ENCODE results near the gene PDE9A.

PDE9A gene

DNA sequence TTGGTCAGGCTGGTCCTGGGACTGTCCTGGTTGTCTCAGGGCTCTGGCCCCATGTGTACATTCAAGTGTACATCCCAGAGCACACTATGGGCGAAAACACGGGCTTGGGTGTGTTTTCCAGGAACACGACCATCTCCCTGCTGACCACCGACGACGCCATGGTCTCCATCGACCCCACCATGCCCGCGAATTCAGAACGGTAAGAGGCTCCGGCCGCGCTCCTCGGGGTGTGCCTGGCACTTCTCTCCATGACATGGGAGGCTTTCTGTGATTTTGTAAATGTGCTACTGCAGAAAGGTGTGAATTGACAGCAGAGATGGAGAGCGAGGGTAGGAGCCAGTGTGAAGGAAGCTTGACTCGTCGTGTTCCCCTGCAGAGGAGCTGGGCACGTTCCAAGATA is 34.4 kb downstream of the PDE9A start:
- TF ChIP-seq, protein P1, sequence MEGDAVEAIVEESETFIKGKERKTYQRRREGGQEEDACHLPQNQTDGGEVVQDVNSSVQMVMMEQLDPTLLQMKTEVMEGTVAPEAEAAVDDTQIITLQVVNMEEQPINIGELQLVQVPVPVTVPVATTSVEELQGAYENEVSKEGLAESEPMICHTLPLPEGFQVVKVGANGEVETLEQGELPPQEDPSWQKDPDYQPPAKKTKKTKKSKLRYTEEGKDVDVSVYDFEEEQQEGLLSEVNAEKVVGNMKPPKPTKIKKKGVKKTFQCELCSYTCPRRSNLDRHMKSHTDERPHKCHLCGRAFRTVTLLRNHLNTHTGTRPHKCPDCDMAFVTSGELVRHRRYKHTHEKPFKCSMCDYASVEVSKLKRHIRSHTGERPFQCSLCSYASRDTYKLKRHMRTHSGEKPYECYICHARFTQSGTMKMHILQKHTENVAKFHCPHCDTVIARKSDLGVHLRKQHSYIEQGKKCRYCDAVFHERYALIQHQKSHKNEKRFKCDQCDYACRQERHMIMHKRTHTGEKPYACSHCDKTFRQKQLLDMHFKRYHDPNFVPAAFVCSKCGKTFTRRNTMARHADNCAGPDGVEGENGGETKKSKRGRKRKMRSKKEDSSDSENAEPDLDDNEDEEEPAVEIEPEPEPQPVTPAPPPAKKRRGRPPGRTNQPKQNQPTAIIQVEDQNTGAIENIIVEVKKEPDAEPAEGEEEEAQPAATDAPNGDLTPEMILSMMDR (IDR thresholded peaks at IDR 0.05; ENCODE audit: low read depth, low read length) = no peak
- no peak overlapping the region for H3K4me3 ChIP-seq (ENCODE audit: low read depth, low read length)

DNA sequence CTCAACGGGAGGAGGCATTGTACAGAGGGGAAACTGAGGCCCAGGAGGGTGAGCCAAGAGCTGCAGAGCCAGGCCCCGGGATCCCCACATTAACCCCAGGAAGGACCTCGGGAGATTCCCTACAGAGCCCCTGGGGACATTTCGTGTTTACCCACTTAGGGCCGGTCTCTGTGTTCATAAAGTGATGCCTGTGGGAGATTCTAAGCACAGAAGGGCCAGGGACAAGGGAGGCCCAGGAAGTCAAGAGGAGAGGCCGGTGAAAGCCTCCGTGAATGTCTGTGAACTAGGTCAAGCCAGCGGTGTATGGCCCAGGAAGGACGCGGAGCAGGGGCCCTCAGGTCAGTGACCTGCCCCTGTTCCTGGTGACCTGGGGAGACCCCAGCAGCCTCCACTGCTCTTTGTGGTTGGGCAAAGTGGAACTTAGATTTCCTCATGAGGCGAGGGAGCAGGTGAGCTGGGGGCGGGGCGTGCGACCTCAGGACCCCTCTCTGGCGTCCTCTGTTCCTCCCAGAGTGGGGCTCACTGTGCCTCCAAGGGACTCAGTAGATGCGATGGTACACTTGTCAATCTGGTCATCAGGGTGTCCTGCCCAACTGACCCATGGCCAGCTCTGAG is 34.9 kb downstream of the PDE9A start:
- TF ChIP-seq, protein P1 (IDR thresholded peaks at IDR 0.05; ENCODE audit: low read depth, low read length) = no peak
- H3K4me3 ChIP-seq (ENCODE audit: low read depth, low read length) = no peak overlapping the region

DNA sequence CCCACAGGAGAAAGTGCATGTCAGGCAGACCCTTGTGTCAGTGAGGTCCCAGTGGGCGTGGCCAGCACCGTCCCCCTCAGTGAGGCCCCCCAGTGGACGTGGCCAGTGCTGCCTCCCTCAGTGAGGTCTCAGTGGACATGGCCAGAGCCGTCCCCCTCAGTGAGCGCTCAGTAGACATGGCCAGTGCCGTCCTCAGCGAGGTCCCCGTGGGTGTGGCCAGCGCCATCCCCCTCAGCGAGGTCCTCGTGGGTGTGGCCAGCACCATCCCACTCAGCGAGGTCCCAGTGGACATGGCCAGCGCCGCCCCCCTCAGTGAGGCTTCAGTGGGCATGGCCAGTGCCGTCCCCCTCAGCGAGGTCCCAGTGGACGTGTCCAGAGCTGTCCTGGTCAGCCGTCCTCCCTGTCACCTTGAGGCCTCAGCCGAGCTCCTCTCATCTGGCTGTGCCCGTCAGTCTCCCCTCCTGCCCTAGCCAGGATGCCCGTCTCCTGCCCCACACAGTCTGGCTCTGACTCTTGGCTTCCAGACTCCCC is 35.5 kb downstream of the PDE9A start:
- H3K4me3 ChIP-seq (ENCODE audit: low read depth, low read length) = no peak overlapping the region
- TF ChIP-seq, protein P1 (IDR thresholded peaks at IDR 0.05; ENCODE audit: low read depth, low read length) = no peak

DNA sequence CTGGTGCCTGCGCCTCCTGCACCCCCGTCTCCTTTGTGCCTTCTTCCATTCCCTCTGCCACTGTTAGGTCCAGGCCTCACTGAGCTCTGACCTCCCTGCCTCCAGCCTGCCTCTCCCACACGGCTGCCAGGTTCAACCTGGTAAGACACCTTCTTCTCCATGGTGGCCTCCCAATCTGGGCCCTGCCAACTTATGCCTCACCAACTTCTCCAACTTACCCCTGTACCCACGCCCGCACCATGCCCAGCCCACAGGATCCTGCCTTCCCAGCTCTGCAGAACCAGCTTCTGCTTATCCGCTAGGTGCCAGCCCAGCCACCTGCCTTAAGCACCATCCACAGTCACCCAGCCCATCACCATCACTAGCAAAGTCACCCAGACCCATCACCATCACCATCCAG is 37.2 kb downstream of the PDE9A start:
- TF ChIP-seq, protein P1 (IDR thresholded peaks at IDR 0.05; ENCODE audit: low read depth, low read length) = no peak
- no peak overlapping the region for H3K4me3 ChIP-seq (ENCODE audit: low read depth, low read length)

DNA sequence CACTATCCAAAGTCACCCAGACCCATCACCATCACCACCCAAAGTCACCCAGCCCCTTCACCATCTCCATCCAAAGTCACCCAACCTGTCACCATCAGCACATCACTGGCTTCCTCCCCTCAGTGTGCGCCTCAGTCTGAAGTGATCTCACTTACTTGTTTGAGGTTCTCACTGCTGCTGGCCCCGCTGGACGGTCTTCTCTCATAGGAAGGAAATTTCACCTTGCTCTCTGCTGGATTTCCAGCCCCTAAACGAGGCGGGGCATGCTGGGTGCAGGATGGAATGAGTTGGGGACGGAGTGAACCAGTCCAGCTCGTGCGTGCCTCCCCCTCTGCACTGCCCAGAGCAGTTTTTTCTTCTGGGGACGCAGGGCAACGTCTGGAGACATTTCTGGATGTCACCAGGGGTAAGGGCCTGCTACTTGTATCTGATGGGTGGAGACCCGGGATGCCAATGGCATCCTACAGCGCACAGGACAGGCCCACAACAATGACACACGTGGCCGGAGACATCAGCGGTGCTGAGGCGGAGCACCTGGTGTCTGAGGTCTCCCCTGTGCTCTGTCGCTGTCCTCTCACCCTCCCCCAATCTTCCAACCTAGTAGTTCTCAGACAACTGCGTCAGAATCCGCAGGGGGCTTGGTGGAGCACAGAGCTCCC is 38.6 kb downstream of the PDE9A start:
- H3K4me3 ChIP-seq (ENCODE audit: low read depth, low read length) = no peak overlapping the region
- TF ChIP-seq, protein P1 (IDR thresholded peaks at IDR 0.05; ENCODE audit: low read depth, low read length) = no peak

DNA sequence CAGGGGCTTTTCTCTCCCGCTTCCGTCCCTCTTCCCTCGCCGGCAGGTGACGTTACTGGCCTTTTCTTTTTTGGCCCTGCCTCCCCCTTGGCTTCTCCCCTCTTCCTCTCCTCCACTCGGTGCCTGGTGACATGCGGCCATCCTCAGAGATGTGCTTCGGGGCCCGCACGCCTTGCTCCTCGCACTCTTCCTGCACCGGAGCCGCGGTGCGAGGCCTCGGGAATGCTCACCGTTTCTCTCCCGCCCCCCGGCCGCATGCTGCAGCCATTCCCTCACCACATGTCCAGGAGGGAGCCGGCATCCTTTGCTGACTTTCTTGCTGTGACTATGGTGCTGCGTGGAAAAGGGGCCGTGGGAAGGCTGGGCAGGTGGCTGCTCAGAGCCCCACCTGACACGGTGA is 39.3 kb downstream of the PDE9A start:
- TF ChIP-seq, protein P1 (IDR thresholded peaks at IDR 0.05; ENCODE audit: low read depth, low read length) = no peak

More for the DNA sequence above, 39.3 kb downstream of the PDE9A start:
- H3K4me3 ChIP-seq (ENCODE audit: low read depth, low read length) = no peak overlapping the region
